ENCODE data around the gene EFCC1.

EFCC1 gene

GRCh38 chr3:129039271-129040038, 38.4 kb downstream of the EFCC1 start:
- no peak overlapping the region for H3K4me3 ChIP-seq (ENCODE audit: low read depth, low read length)
- DNase-seq (ENCODE audit: low read depth, low spot score): no peak
- in situ Hi-C loops (cut with HindIII; ENCODE audit: low sequenced_read_pairs): no loop called here
- no peak for TF ChIP-seq CTCF (IDR thresholded peaks at IDR 0.05; ENCODE audit: low read depth, low read length)

GRCh38 chr3:129040039-129040336, 38.9 kb downstream of the EFCC1 start:
- no peak for DNase-seq (ENCODE audit: low read depth, low spot score)
- in situ Hi-C loops (cut with HindIII; ENCODE audit: low sequenced_read_pairs): no loop called here
- TF ChIP-seq CTCF (IDR thresholded peaks at IDR 0.05; ENCODE audit: low read depth, low read length): no peak
- H3K4me3 ChIP-seq (ENCODE audit: low read depth, low read length): no peak overlapping the region

- in situ Hi-C loops (cut with HindIII; ENCODE audit: low sequenced_read_pairs): no loop called here
- no peak for DNase-seq (ENCODE audit: low read depth, low spot score)
- TF ChIP-seq CTCF (IDR thresholded peaks at IDR 0.05; ENCODE audit: low read depth, low read length): no peak
- H3K4me3 ChIP-seq (ENCODE audit: low read depth, low read length): no peak overlapping the region
Observed at GRCh38 chr3:129040579-129041300, 39.6 kb downstream of the EFCC1 start.

- DNase-seq (ENCODE audit: low read depth, low spot score): no peak
- TF ChIP-seq CTCF (IDR thresholded peaks at IDR 0.05; ENCODE audit: low read depth, low read length): no peak
- H3K4me3 ChIP-seq (ENCODE audit: low read depth, low read length): no peak overlapping the region
- in situ Hi-C loops (cut with HindIII; ENCODE audit: low sequenced_read_pairs): no loop called here
Observed at GRCh38 chr3:129045675-129046036, 44.6 kb downstream of the EFCC1 start.

- H3K4me3 ChIP-seq (ENCODE audit: low read depth, low read length): no peak overlapping the region
- DNase-seq (ENCODE audit: low read depth, low spot score): no peak
Observed at GRCh38 chr3:129046037-129046731, 45.1 kb downstream of the EFCC1 start.

More at GRCh38 chr3:129046037-129046731, 45.1 kb downstream of the EFCC1 start:
- in situ Hi-C loops (cut with HindIII; ENCODE audit: low sequenced_read_pairs): no loop called here
- TF ChIP-seq CTCF (IDR thresholded peaks at IDR 0.05; ENCODE audit: low read depth, low read length): no peak
